GM21367 (cell line): ENCODE results near the gene ANP32E.
"Not testable (repeated sequence)": the region's sequence is repeated elsewhere in the genome, so short reads cannot be mapped to it uniquely, and the experiment has no call there.

Experiments used
- ATAC-seq: cut with Tn5 transposase; IDR thresholded peaks from one replicate; pipeline ENCODE4 v1.9.1; 2021; ENCODE audit not compliant: unreplicated experiment

The ANP32E gene

GRCh38 chr1:150214099-150214756 lies 21.7 kb downstream of the ANP32E start:
- ATAC-seq, result not testable (repeated sequence)

GRCh38 chr1:150213170-150214098 lies 22.5 kb downstream of the ANP32E start:
- ATAC-seq, result peak; percentile 91

- no peak for ATAC-seq
These were observed 23.8 kb downstream of the ANP32E start for GRCh38 chr1:150212070-150212469.

- ATAC-seq, result no peak
These were observed 25.2 kb downstream of the ANP32E start for GRCh38 chr1:150210706-150211105.

GRCh38 chr1:150210091-150210490 lies 25.8 kb downstream of the ANP32E start:
- ATAC-seq, result no peak

- not testable (repeated sequence) for ATAC-seq
These were observed 27.5 kb downstream of the ANP32E start for GRCh38 chr1:150208460-150208859.

- ATAC-seq, result no peak
These were observed 28.5 kb downstream of the ANP32E start for GRCh38 chr1:150207281-150207971.

GRCh38 chr1:150196417-150196816 lies 39.5 kb downstream of the ANP32E start:
- ATAC-seq, result no peak

- no peak for ATAC-seq
These were observed 41.4 kb downstream of the ANP32E start for GRCh38 chr1:150194381-150195031.

GRCh38 chr1:150192012-150192411 lies 43.9 kb downstream of the ANP32E start:
- no peak for ATAC-seq

GRCh38 chr1:150187560-150187931 lies 48.4 kb downstream of the ANP32E start:
- no peak for ATAC-seq

GRCh38 chr1:150186789-150187559 lies 48.9 kb downstream of the ANP32E start:
- no peak for ATAC-seq

GRCh38 chr1:150186438-150186788 lies 49.5 kb downstream of the ANP32E start:
- not testable (repeated sequence) for ATAC-seq

- ATAC-seq, result no peak
These were observed 50.4 kb downstream of the ANP32E start for GRCh38 chr1:150185481-150185880.

GRCh38 chr1:150183061-150183460 lies 52.9 kb downstream of the ANP32E start:
- no peak for ATAC-seq

- ATAC-seq, result no peak
These were observed 53.7 kb downstream of the ANP32E start for GRCh38 chr1:150182247-150182646.

GRCh38 chr1:150180474-150180873 lies 55.4 kb downstream of the ANP32E start:
- ATAC-seq, result no peak

GRCh38 chr1:150179867-150180266 lies 56.0 kb downstream of the ANP32E start:
- ATAC-seq, result no peak

- no peak for ATAC-seq
These were observed 57.4 kb downstream of the ANP32E start for GRCh38 chr1:150178548-150178947.

GRCh38 chr1:150176593-150176992 lies 59.3 kb downstream of the ANP32E start:
- no peak for ATAC-seq
